Endothelial cell of umbilical vein (primary cell): Measurements from ENCODE around the gene KCNK16. TPM values are rescaled to one million over a fixed set of nuclear protein-coding genes. Genes with fewer than 3 reads are reported as not detected.

Source experiments
- BruUV-seq: library from RNA; stranded (reverse); fragments of 400-500 nt; replicated peaks from 2 replicates; lab custom pipeline; 2021; lab: Mats Ljungman, UMichigan
- CTCF ChIA-PET: fragments of 300-600, 350-600 bp; sonication (Branson Sonifier 250); formaldehyde crosslinking; loops from one replicate; lab custom pipeline; 2021; ENCODE audit warnings: antibody characterized with exemption, inconsistent platforms; lab: Charles Lee
- POLR2A ChIA-PET: fragments of 300-600, 350-600 bp; sonication (Branson Sonifier 250); formaldehyde crosslinking; loops from one replicate; lab custom pipeline; 2021; ENCODE audit warnings: antibody characterized with exemption, inconsistent platforms; lab: Charles Lee
- DNase-seq: peaks from one replicate; pipeline ENCODE4 v3.0.0-alpha.2; 2011; ENCODE audit warnings: low read depth, low spot score
- FAIRE-seq: peaks from 2 replicates; lab custom pipeline; 2011; peaks lifted over from hg19 to GRCh38; lab: Jason Lieb, UNC
- H2AFZ ChIP-seq: 2 replicates; pipeline ENCODE4 v1.6.0; 2012; ENCODE audit warnings: low read depth, low read length, control low read depth, inconsistent platforms
- H3K27ac ChIP-seq: 2 replicates; pipeline ENCODE4 v1.5.1; 2011; ENCODE audit warnings: low read depth, mild to moderate bottlenecking, control low read depth, low read length, moderate library complexity; ENCODE audit not compliant: insufficient read depth
- H3K27me3 ChIP-seq, 2 experiments: 2 replicates each; pipeline versions ENCODE4 v1.6.0 to v1.6.1; 2011; ENCODE audit warnings: low read length in 2 of 2, mixed read lengths in 1 of 2; ENCODE audit not compliant: control insufficient read depth in 2 of 2, insufficient read depth in 2 of 2
- H3K36me3 ChIP-seq, 2 experiments: 2 replicates in 1 of 2; 3 replicates in 1 of 2; pipeline ENCODE4 v1.5.1; 2011; ENCODE audit warnings: low read length in 2 of 2, mild to moderate bottlenecking in 1 of 2, moderate library complexity in 1 of 2; ENCODE audit not compliant: control insufficient read depth in 2 of 2, insufficient read depth in 2 of 2; ENCODE audit errors: extremely low read depth in 1 of 2
- H3K4me1 ChIP-seq: 3 replicates; pipeline ENCODE4 v1.5.1; 2011; ENCODE audit warnings: mild to moderate bottlenecking, low read length; ENCODE audit not compliant: control insufficient read depth, insufficient read depth; ENCODE audit errors: extremely low read depth
- H3K4me2 ChIP-seq: 2 replicates; pipeline ENCODE4 v1.6.1; 2011; ENCODE audit warnings: low read length, control low read depth, mixed read lengths; ENCODE audit not compliant: insufficient read depth
- H3K4me3 ChIP-seq, 3 experiments: fragments of 200-600 bp in 1 of 3; sonication (generic), shearing (Covaris generic) in 1 of 3; replicated peaks in 1 of 3; 2 replicates each; pipeline ENCODE4 v1.5.1; 2011 to 2016; ENCODE audit warnings: control low read depth in 3 of 3, low read length in 3 of 3, mild to moderate bottlenecking in 2 of 3, inconsistent platforms in 1 of 3, low read depth in 1 of 3, moderate library complexity in 1 of 3; ENCODE audit not compliant: insufficient read depth in 1 of 3
- H3K79me2 ChIP-seq: 2 replicates; pipeline ENCODE4 v1.6.0; 2012; ENCODE audit warnings: low read length, inconsistent platforms; ENCODE audit not compliant: control insufficient read depth, insufficient read depth
- H3K9ac ChIP-seq: replicated peaks from 2 replicates; pipeline ENCODE3; 2011; ENCODE audit warnings: low read length, control low read depth; ENCODE audit not compliant: insufficient read depth; ENCODE audit errors: extremely low read depth
- H3K9me1 ChIP-seq: replicated peaks from 3 replicates; pipeline ENCODE4 v1.6.0; 2011; ENCODE audit warnings: mild to moderate bottlenecking, low read length; ENCODE audit not compliant: control insufficient read depth, insufficient read depth; ENCODE audit errors: extremely low read depth
- H3K9me3 ChIP-seq: replicated peaks from 2 replicates; pipeline ENCODE4 v1.5.1; 2012; ENCODE audit warnings: low read length, inconsistent platforms; ENCODE audit not compliant: control insufficient read depth, insufficient read depth
- H4K20me1 ChIP-seq: replicated peaks from 2 replicates; pipeline ENCODE3; 2011; ENCODE audit warnings: mild to moderate bottlenecking, low read length; ENCODE audit not compliant: control insufficient read depth, insufficient read depth; ENCODE audit errors: extremely low read depth
- CTCF ChIP-seq, 2 donors: IDR thresholded peaks; 1 replicate in 1 of 2; 2 replicates in 1 of 2; pipeline ENCODE4 v1.5.1; 2011; ENCODE audit warnings: low read length in 2 of 2, mild to moderate bottlenecking in 2 of 2, moderate library complexity in 2 of 2, control low read depth in 1 of 2, inconsistent platforms in 1 of 2, low read depth in 1 of 2; ENCODE audit not compliant: insufficient read depth in 1 of 2; ENCODE audit errors: extremely low read depth in 1 of 2
- EZH2 ChIP-seq: IDR thresholded peaks from 2 replicates; pipeline ENCODE4 v1.6.1; 2012; ENCODE audit warnings: borderline replicate concordance, low read depth, mild to moderate bottlenecking, moderate library complexity, low read length, inconsistent platforms; ENCODE audit not compliant: severe bottlenecking
- GATA2 ChIP-seq: IDR thresholded peaks from 2 replicates; pipeline ENCODE4 v1.7.0; 2011; ENCODE audit warnings: low read depth, mild to moderate bottlenecking, moderate library complexity, mixed read lengths, low read length; ENCODE audit not compliant: insufficient read length, insufficient read depth
- JUN ChIP-seq: IDR thresholded peaks from 2 replicates; pipeline ENCODE4 v1.6.1; 2011; ENCODE audit warnings: borderline replicate concordance, low read depth; ENCODE audit not compliant: insufficient read length, insufficient read depth
- POLR2A ChIP-seq: IDR thresholded peaks from 2 replicates; pipeline ENCODE4 v1.6.1; 2012; ENCODE audit warnings: low read depth, mild to moderate bottlenecking, control low read depth, low read length
- dilution Hi-C: fragments of 300-500 bp; cut with MboI; formaldehyde crosslinking; loops from one replicate; pipeline ENCODE4 v1.15.0; 2019; ENCODE audit warnings: low sequenced_read_pairs; ENCODE audit not compliant: extremely low pct_ligation_motif_present
- intact Hi-C: fragments of 100-400 bp; cut with micrococcal nuclease; formaldehyde crosslinking; loops from one replicate; pipeline ENCODE4 v1.10.0; 2022
- polyA plus RNA-seq, 4 experiments: library from polyadenylated mRNA; depleted of rRNA in 3 of 4; stranded (reverse) in 3 of 4; unstranded in 1 of 4; fragments of >200 nt; gene quantifications; 2 replicates each; pipeline versions ENCODE4 v1.2.1 to v1.2.3, GENCODE V29; 2011 to 2012; ENCODE audit warnings: missing spikeins in 1 of 4
- total RNA-seq: library from RNA; stranded (reverse); gene quantifications from 2 replicates; pipeline ENCODE4 v1.2.3, GENCODE V29; 2021
- TF ChIP-seq, protein P1 (sequence below): IDR thresholded peaks from 2 replicates; pipeline ENCODE4 v1.6.1; 2011; ENCODE audit not compliant: insufficient read depth, insufficient read length

KCNK16 gene
- total and polyA plus RNA-seq, 2 donors (not counting 3 experiments of a cell fraction or from before 2014, with no cell fraction given), result not detected

GRCh38 chr6:39321761-39322160, 741 bp downstream of the KCNK16 start:
- H3K27me3 ChIP-seq, result no peaks in the 10 kb centered on the region
- H4K20me1 ChIP-seq, result no peaks in the 10 kb centered on the region
- H3K4me2 ChIP-seq, result no peak overlapping the region
- no peaks in the 10 kb centered on the region for H3K9me3 ChIP-seq
- dilution Hi-C loops (no loop called here), intact Hi-C loops (no loop called here)
- BruUV-seq, result no TSS peak
- FAIRE-seq, result no peak
- no peak overlapping the region for H2AFZ ChIP-seq
- no peak overlapping the region for H3K9ac ChIP-seq
- H3K27ac ChIP-seq, result no peak overlapping the region
- no peaks in the 10 kb centered on the region for H3K36me3 ChIP-seq
- no peaks in the 10 kb centered on the region for H3K79me2 ChIP-seq
- CTCF ChIA-PET, result no interaction called here
- DNase-seq, result no peak
- H3K4me1 ChIP-seq, result no peaks in the 10 kb centered on the region
- no peaks in the 10 kb centered on the region for H3K9me1 ChIP-seq
- POLR2A ChIA-PET, result no interaction called here
- no peak overlapping the region for H3K4me3 ChIP-seq
- TF ChIP-seq, protein P1, sequence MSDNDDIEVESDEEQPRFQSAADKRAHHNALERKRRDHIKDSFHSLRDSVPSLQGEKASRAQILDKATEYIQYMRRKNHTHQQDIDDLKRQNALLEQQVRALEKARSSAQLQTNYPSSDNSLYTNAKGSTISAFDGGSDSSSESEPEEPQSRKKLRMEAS, result no peak
- no peak for TF ChIP-seq EZH2
- TF ChIP-seq JUN, result no peak
- TF ChIP-seq GATA2, result no peak
- no peak for TF ChIP-seq POLR2A
- TF ChIP-seq CTCF (IDR thresholded peaks at IDR 0.05; ENCODE audit: extremely low read depth in 1 of 2, insufficient read depth in 1 of 2, low read depth in 1 of 2, low read length in 2 of 2), result no peak
